Measurements from ENCODE around the gene CNR2. TPM values are rescaled to one million over a fixed set of nuclear protein-coding genes. Genes with fewer than 3 reads are reported as not detected.

Gene CNR2
- total RNA-seq, 2 donors from 2014 or later = 0.04 TPM; not detected in 1

DNA sequence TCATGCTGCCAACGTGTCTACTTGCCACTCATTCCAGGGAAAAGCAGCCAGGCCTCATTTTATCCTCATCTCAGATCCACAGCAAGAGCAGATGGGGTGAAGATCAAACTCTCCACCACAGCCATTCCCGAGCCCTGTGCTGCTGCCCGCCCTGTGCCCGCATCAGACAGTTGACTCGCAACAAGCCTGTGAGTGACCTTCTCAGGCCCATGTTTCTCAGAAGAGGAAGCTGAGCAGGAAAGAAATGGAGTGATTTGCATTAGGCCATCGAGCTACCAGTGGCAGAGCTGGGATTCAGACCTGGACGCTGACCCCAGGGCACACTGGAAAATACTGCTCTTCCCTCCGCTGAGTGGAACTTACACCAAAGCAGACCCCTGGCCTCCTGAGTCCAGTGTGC, 1.2 kb downstream of the CNR2 start:
- no peak overlapping the region for H3K27ac ChIP-seq
- H3K4me1 ChIP-seq = no peaks in the 10 kb centered on the region
- TF ChIP-seq, protein P1, sequence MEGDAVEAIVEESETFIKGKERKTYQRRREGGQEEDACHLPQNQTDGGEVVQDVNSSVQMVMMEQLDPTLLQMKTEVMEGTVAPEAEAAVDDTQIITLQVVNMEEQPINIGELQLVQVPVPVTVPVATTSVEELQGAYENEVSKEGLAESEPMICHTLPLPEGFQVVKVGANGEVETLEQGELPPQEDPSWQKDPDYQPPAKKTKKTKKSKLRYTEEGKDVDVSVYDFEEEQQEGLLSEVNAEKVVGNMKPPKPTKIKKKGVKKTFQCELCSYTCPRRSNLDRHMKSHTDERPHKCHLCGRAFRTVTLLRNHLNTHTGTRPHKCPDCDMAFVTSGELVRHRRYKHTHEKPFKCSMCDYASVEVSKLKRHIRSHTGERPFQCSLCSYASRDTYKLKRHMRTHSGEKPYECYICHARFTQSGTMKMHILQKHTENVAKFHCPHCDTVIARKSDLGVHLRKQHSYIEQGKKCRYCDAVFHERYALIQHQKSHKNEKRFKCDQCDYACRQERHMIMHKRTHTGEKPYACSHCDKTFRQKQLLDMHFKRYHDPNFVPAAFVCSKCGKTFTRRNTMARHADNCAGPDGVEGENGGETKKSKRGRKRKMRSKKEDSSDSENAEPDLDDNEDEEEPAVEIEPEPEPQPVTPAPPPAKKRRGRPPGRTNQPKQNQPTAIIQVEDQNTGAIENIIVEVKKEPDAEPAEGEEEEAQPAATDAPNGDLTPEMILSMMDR (IDR thresholded peaks at IDR 0.05) = no peak

DNA sequence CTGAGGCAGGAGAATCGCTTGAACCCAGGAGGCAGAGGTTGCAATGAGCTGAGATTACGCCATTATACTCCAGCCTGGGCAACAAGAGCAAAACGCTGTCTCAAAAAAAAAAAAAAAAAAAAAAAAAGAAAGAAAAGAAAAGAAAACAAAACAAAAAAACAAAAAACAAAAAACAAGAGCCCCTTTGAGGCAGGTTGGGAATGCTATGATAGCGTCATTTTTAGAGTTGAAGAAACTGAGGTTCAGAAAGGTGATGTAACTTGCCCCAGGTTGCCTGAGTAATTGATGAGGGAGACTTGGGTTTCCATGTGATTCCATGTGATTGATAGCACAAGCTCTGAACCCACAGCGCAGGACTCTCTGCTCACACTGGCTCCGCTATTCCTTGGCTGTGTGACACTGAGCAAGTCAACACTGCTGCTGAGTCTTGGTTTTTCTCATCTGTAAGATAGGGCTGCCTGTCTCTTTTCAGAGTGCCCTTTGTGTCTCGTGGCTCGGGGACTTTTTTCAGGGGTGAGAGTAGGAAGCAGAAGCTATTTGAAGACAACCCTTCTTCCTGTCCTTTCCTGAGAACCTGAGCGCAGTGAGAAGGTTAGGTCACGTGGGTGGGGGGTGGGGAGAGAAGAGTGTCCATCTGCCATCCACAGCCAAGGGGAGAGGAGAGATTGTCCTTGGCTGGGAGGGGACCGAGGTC, 2.5 kb downstream of the CNR2 start:
- TF ChIP-seq, protein P1 (IDR thresholded peaks at IDR 0.05) = no peak
- Histone ChIP-seq H3K4me1 (no peaks in the 10 kb centered on the region), H3K27ac (no peak overlapping the region)

More for the DNA sequence above, 1.2 kb downstream of the CNR2 start:
- Histone ChIP-seq H3K36me3 (no peaks in the 10 kb centered on the region), H3K4me3 (no peak overlapping the region), H3K9me3 (no peaks in the 10 kb centered on the region), H3K27me3 (no peaks in the 10 kb centered on the region)
- DNase-seq (ENCODE audit: low spot score) = no peak

DNA sequence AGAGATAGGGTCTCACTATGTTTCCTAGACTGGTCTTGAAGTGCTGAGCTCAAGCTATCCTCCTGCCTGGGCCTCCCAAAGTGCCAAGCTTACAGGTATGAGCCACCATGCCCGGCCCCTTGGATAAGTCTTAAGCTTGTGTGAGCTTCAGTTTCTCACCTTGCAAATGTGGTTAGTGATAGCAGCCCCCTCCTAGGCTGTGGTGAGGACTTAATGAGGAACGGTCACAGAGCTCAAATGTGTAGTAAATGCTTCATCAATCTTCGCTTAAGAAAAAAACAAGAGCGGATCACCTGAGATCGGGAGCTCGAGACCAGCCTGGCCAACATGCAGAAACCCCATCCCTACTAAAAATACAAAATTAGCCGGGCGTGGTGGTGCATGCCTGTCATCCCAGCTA, 3.0 kb downstream of the CNR2 start:
- TF ChIP-seq, protein P1 (IDR thresholded peaks at IDR 0.05) = no peak
- no peak for DNase-seq (ENCODE audit: low spot score)
- Histone ChIP-seq H3K27ac (no peak overlapping the region), H3K9me3 (no peaks in the 10 kb centered on the region), H3K4me1 (no peaks in the 10 kb centered on the region), H3K27me3 (no peaks in the 10 kb centered on the region), H3K36me3 (no peaks in the 10 kb centered on the region), H3K4me3 (no peak overlapping the region)

More for the DNA sequence above, 2.5 kb downstream of the CNR2 start:
- no peak for DNase-seq (ENCODE audit: low spot score)
- H3K4me3 ChIP-seq = no peak overlapping the region
- no peaks in the 10 kb centered on the region for H3K27me3 ChIP-seq
- no peaks in the 10 kb centered on the region for H3K36me3 ChIP-seq
- H3K9me3 ChIP-seq = no peaks in the 10 kb centered on the region

DNA sequence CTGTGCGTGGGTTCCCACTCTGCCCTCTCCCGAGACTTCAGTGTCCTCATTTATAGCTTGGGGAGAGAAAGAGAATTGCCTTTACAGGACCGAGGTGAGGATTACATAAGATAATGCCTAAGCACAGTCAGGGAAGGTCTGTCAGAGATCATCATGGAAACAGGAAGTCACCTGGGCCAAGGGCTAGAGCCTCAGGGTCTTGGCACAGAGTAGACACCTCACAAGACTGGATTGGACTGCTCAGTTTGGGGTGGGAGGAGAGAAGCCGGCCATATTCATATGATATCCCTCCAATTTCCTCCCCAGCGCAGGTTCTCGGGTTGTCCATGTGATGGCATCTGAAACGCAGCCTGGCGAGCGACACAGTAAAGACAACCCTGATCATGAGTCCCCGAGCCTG, 3.8 kb downstream of the CNR2 start:
- no peak for DNase-seq (ENCODE audit: low spot score)
- Histone ChIP-seq H3K36me3 (no peaks in the 10 kb centered on the region), H3K4me1 (no peaks in the 10 kb centered on the region), H3K27me3 (no peaks in the 10 kb centered on the region), H3K4me3 (no peak overlapping the region), H3K27ac (no peak overlapping the region), H3K9me3 (no peaks in the 10 kb centered on the region)
- TF ChIP-seq, protein P1 (IDR thresholded peaks at IDR 0.05) = no peak

DNA sequence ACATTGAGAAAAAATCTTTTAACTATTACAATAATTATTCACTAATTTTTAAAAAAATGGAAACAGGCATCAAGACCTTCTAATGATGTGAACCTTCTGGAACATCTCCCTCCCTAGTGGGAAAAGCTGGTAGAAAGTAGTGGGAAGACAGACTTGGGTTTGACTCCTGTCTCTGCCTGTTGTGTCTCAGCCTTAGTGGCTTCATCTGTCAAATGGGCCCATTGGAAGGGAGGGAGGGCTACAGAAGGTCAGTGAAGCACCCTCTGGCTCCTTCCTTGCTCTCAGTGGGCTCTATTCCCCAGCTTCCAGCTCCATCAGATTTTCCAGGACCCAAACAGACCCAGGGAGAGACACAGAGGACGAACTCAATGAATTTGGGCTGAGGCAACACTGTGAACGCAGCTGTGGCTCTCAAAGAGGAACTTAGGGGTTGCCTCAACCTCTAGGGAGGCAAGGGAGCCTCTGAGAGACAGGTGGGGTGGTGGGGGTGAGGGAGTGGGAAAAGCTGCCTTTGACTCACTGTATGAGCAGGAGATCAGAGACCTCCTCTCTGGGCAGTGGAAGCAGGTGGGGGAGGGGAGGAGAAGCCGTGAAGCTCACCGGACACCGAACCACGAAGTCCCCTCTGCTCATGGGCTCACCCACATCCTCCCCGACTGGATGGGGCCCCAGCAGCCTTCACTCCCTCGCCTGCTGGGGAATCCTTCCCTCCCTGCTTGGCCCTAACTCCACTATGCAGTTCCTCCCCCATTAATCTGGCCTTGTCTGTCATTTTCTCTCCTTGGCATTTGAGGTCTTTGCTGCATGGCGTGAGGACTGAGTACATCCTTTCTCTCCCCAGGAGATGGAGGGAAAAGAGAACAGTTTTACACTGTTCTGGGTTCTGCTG, 4.5 kb downstream of the CNR2 start:
- Histone ChIP-seq H3K27me3 (peaks cover 0 to 3% of the 10 kb centered on the region in 2 donors), H3K27ac (no peak overlapping the region)

More for the DNA sequence above, 4.5 kb downstream of the CNR2 start:
- Histone ChIP-seq H3K36me3 (no peaks in the 10 kb centered on the region), H3K4me3 (no peak overlapping the region), H3K9me3 (no peaks in the 10 kb centered on the region), H3K4me1 (no peaks in the 10 kb centered on the region)
- TF ChIP-seq, protein P1 (IDR thresholded peaks at IDR 0.05) = no peak
- DNase-seq (ENCODE audit: low spot score) = no peak
